HG02970 (cell line): ENCODE results near the gene SCP2.

Experiments
- ATAC-seq: cut with Tn5 transposase; IDR thresholded peaks from one replicate; pipeline ENCODE4 v1.9.1; 2021; ENCODE audit warnings: mild to moderate bottlenecking, moderate library complexity, moderate number of reproducible peaks; ENCODE audit not compliant: unreplicated experiment, low FRiP score

SCP2 gene

GRCh38 chr1:53092659-53093450 lies 165.8 kb downstream of the SCP2 start:
- ATAC-seq = no peak

- ATAC-seq = no peak
These were observed 166.3 kb downstream of the SCP2 start for GRCh38 chr1:53093451-53093754.

GRCh38 chr1:53093778-53094532 lies 166.9 kb downstream of the SCP2 start:
- ATAC-seq = no peak

GRCh38 chr1:53094533-53094919 lies 167.4 kb downstream of the SCP2 start:
- ATAC-seq = no peak
